Activated B cell treated with CpG ODN at 0.5 μM for 24 hours (primary cell): ENCODE results near the gene RASA1. TPM values are rescaled to one million over a fixed set of nuclear protein-coding genes. Genes with fewer than 3 reads are reported as not detected.

Experiments used
- ATAC-seq: fragments of 200-7000 bp; cut with Tn5 transposase; one replicate; pipeline ENCODE4 v1.10.0; 2021; ENCODE audit warnings: low read depth, mild to moderate bottlenecking, moderate library complexity
- CTCF ChIA-PET: fragments of 350-600 bp; sonication (Branson Sonifier 250); formaldehyde crosslinking; loops from one replicate; lab custom pipeline; 2021; ENCODE audit warnings: antibody characterized with exemption; lab: Charles Lee
- POLR2A ChIA-PET: fragments of 350-600 bp; sonication (Branson Sonifier 250); formaldehyde crosslinking; loops from one replicate; lab custom pipeline; 2021; ENCODE audit warnings: antibody characterized with exemption; lab: Charles Lee
- DNase-seq: peaks from one replicate; pipeline ENCODE4 v3.0.0; 2022
- H3K27ac Mint-ChIP-seq: one replicate; pipeline ENCODE4 v1.8.0; 2020; ENCODE audit warnings: mixed read lengths
- H3K27me3 Mint-ChIP-seq: one replicate; pipeline ENCODE4 v1.8.0; 2021; ENCODE audit warnings: mixed read lengths
- H3K36me3 Mint-ChIP-seq: one replicate; pipeline ENCODE4 v1.8.0; 2021; ENCODE audit warnings: low read depth, mixed read lengths
- H3K4me1 Mint-ChIP-seq: one replicate; pipeline ENCODE4 v1.8.0; 2021; ENCODE audit warnings: mixed read lengths
- H3K4me3 Mint-ChIP-seq: one replicate; pipeline ENCODE4 v1.8.0; 2020; ENCODE audit warnings: mild to moderate bottlenecking, mixed read lengths
- H3K9me3 Mint-ChIP-seq: one replicate; pipeline ENCODE4 v1.8.0; 2020; ENCODE audit warnings: mixed read lengths
- CTCF ChIP-seq: fragments of 200-600 bp; IDR thresholded peaks from one replicate; pipeline ENCODE4 v1.8.0; 2022; ENCODE audit warnings: antibody characterized with exemption, mild to moderate bottlenecking
- intact Hi-C: fragments of 100-400 bp; cut with micrococcal nuclease; formaldehyde crosslinking; loops from one replicate; pipeline ENCODE4 v1.15.1; 2024
- total RNA-seq: library from RNA; stranded (reverse); gene quantifications from 2 replicates; pipeline ENCODE4 v1.2.3, GENCODE V29; 2022

RASA1 gene
- total RNA-seq, 1 donor from 2014 or later, result 28.8 TPM

GRCh38 chr5:87311405-87312279, 44.0 kb downstream of the RASA1 start:
- POLR2A ChIA-PET, result no interaction called here
- Mint-ChIP-seq H3K9me3 (peaks cover under 1% of the 10 kb centered on the region), H3K36me3 (peaks cover 13% of the 10 kb centered on the region), H3K27me3 (no peaks in the 10 kb centered on the region), H3K27ac (no peak overlapping the region), H3K4me3 (no peak overlapping the region), H3K4me1 (peaks cover 60% of the 10 kb centered on the region)
- intact Hi-C loops, result no loop called here
- DNase-seq, result no peak
- ATAC-seq, result no peak
- TF ChIP-seq CTCF, result no peak
- CTCF ChIA-PET, result no interaction called here

GRCh38 chr5:87313216-87313615, 45.5 kb downstream of the RASA1 start:
- ChIA-PET POLR2A (no interaction called here), CTCF (no interaction called here)
- H3K27ac Mint-ChIP-seq, result no peak overlapping the region
- H3K4me1 Mint-ChIP-seq, result peaks cover 47% of the 10 kb centered on the region
- intact Hi-C loops, result no loop called here
- DNase-seq (no peak), ATAC-seq (no peak)
- no peak overlapping the region for H3K4me3 Mint-ChIP-seq
- H3K27me3 Mint-ChIP-seq, result no peaks in the 10 kb centered on the region
- no peak for TF ChIP-seq CTCF
- peaks cover 15% of the 10 kb centered on the region for H3K36me3 Mint-ChIP-seq
- H3K9me3 Mint-ChIP-seq, result peaks cover 2% of the 10 kb centered on the region

GRCh38 chr5:87319469-87319868, 51.8 kb downstream of the RASA1 start:
- Mint-ChIP-seq H3K27ac (no peak overlapping the region), H3K4me1 (peaks cover 38% of the 10 kb centered on the region), H3K27me3 (no peaks in the 10 kb centered on the region)

GRCh38 chr5:87321605-87322004, 53.9 kb downstream of the RASA1 start:
- Mint-ChIP-seq H3K4me3 (no peak overlapping the region), H3K4me1 (peaks cover 42% of the 10 kb centered on the region), H3K36me3 (peaks cover 20% of the 10 kb centered on the region), H3K27ac (no peak overlapping the region), H3K9me3 (peaks cover 8% of the 10 kb centered on the region), H3K27me3 (no peaks in the 10 kb centered on the region)
- no peak for DNase-seq
- intact Hi-C loops, result no loop called here
- ChIA-PET POLR2A (no interaction called here), CTCF (no interaction called here)
- no peak for ATAC-seq
- TF ChIP-seq CTCF, result no peak

More at GRCh38 chr5:87319469-87319868, 51.8 kb downstream of the RASA1 start:
- POLR2A ChIA-PET, result no interaction called here
- CTCF ChIA-PET, result no interaction called here
- peaks cover 8% of the 10 kb centered on the region for H3K9me3 Mint-ChIP-seq
- H3K4me3 Mint-ChIP-seq, result no peak overlapping the region
- intact Hi-C loops, result no loop called here
- no peak for TF ChIP-seq CTCF
- DNase-seq (no peak), ATAC-seq (no peak)
- H3K36me3 Mint-ChIP-seq, result peaks cover 20% of the 10 kb centered on the region

GRCh38 chr5:87322381-87322780, 54.7 kb downstream of the RASA1 start:
- Mint-ChIP-seq H3K36me3 (peaks cover 18% of the 10 kb centered on the region), H3K9me3 (peaks cover 8% of the 10 kb centered on the region), H3K4me1 (peaks cover 45% of the 10 kb centered on the region), H3K27ac (no peak overlapping the region), H3K27me3 (no peaks in the 10 kb centered on the region), H3K4me3 (no peak overlapping the region)
- intact Hi-C loops, result no loop called here
- DNase-seq (no peak), ATAC-seq (no peak)
- ChIA-PET CTCF (no interaction called here), POLR2A (no interaction called here)
- TF ChIP-seq CTCF, result no peak
